Embryonic facial prominence (tissue), 1 donor: Measurements from ENCODE around the gene SLC47A1.
"Not testable (repeated sequence)": the region's sequence is repeated elsewhere in the genome, so short reads cannot be mapped to it uniquely, and the experiment has no call there.

Experiments
- DNase-seq: peaks from one replicate; pipeline ENCODE4 v3.0.0-alpha.2; 2016; ENCODE audit errors: extremely low spot score

Gene SLC47A1

GRCh38 chr17:19533718-19534561, at the start of gene SLC47A1:
Gene SLC47A1 (plus strand): TSS chr17:19533854. CDS start chr17:19533940, 86 bp downstream.
- no peak for DNase-seq

- DNase-seq = no peak
Measured at GRCh38 chr17:19485800-19486340, 47.8 kb upstream of the SLC47A1 start.

- no peak for DNase-seq
Measured at GRCh38 chr17:19486351-19487023, 47.2 kb upstream of the SLC47A1 start.

GRCh38 chr17:19487024-19487600, 46.5 kb upstream of the SLC47A1 start:
- DNase-seq = no peak

GRCh38 chr17:19492141-19492540, 41.5 kb upstream of the SLC47A1 start:
- DNase-seq = no peak

GRCh38 chr17:19494961-19495806, 38.5 kb upstream of the SLC47A1 start:
- no peak for DNase-seq

- no peak for DNase-seq
Measured at GRCh38 chr17:19495828-19496528, 37.7 kb upstream of the SLC47A1 start.

- no peak for DNase-seq
Measured at GRCh38 chr17:19497624-19498023, 36.0 kb upstream of the SLC47A1 start.

- DNase-seq = no peak
Measured at GRCh38 chr17:19501219-19501618, 32.4 kb upstream of the SLC47A1 start.

- no peak for DNase-seq
Measured at GRCh38 chr17:19502517-19502916, 31.1 kb upstream of the SLC47A1 start.

GRCh38 chr17:19505561-19505960, 28.1 kb upstream of the SLC47A1 start:
- DNase-seq = not testable (repeated sequence)

GRCh38 chr17:19507775-19508576, 25.7 kb upstream of the SLC47A1 start:
- peak; percentile 87 for DNase-seq

- no peak for DNase-seq
Measured at GRCh38 chr17:19508577-19508867, 25.1 kb upstream of the SLC47A1 start.

GRCh38 chr17:19509281-19509852, 24.3 kb upstream of the SLC47A1 start:
- DNase-seq = not testable (repeated sequence)

GRCh38 chr17:19510903-19511302, 22.8 kb upstream of the SLC47A1 start:
- no peak for DNase-seq

- DNase-seq = no peak
Measured at GRCh38 chr17:19513897-19514488, 19.7 kb upstream of the SLC47A1 start.

- DNase-seq = no peak
Measured at GRCh38 chr17:19517699-19518098, 16.0 kb upstream of the SLC47A1 start.

GRCh38 chr17:19519388-19520291, 14.0 kb upstream of the SLC47A1 start:
- not testable (repeated sequence) for DNase-seq
